Activated naive CD4-positive, alpha-beta T cell (primary cell): ENCODE data around the gene CACNA2D3.

Source experiments
- DNase-seq, 4 experiments: peaks; one replicate each; lab custom pipeline; 2025; lab: John Stamatoyannopoulos, UW

CACNA2D3 gene

GRCh38 chr3:54676087-54676486, 553.7 kb downstream of the CACNA2D3 start:
- DNase-seq, result no peak

GRCh38 chr3:54681706-54682105, 559.4 kb downstream of the CACNA2D3 start:
- DNase-seq, result no peak

DNA sequence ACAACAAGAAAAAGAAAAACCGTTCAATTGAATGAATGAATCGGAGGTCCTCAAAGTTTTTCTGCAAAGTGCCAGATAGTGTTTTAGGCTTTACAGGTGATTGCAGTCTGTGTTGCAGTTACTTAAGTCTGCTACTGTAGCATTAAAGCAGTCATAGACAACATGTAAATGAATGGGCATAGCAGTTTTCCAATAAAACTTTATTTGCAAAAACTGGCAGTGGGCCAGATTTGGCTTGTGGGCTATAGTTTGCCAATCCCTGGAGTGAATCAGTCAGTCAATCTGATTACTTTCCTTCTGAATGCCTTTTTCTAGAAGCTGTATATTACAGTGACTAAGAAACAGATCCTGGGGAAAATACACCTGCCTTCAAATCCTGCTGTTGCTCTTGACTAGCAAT, 562.9 kb downstream of the CACNA2D3 start:
- no peak for DNase-seq

DNA sequence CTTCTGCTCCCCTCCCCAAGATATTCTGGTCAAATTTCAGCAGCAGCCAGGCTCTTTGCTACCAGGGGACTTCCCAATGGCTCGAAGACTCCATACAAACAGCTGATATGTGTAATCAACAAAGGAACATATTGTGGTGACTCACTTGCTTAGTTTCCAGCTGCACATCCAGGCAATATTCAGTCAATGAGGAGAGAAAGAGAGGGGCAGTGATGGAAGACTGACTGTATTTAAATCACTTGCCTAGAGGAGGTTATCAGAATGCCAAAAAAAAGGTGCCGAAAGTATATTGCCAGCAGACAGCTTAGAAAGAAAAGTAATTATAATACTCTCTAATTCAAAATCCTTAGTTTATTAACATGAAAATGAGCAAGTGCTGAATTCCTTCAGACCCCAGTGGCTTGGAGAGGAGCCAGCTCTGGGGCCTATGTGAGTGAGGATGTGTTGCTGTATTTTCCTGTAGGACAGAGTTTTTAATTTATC, 569.0 kb downstream of the CACNA2D3 start:
- DNase-seq, result no peak

- no peak for DNase-seq
Measured at GRCh38 chr3:54696313-54696712, 574.0 kb downstream of the CACNA2D3 start.

DNA sequence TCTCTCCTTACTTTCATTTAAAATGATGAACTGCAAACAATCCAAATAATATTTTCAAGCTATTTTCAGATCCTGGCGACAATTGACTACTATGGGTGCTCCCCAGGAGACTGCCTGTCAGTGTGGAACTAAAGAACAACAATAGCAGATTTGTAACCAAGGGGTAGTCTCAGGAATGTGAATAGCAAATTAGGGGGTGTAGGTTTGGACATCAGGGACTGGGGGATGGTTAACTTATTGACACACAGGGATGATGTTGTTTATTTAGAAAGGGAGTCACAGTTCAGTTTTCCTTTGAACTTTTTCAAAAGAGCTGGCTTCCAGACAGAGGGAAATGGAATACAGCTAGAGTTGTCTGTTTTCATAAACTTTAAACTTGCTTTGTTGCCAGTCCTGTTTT, 575.7 kb downstream of the CACNA2D3 start:
- no peak for DNase-seq

DNA sequence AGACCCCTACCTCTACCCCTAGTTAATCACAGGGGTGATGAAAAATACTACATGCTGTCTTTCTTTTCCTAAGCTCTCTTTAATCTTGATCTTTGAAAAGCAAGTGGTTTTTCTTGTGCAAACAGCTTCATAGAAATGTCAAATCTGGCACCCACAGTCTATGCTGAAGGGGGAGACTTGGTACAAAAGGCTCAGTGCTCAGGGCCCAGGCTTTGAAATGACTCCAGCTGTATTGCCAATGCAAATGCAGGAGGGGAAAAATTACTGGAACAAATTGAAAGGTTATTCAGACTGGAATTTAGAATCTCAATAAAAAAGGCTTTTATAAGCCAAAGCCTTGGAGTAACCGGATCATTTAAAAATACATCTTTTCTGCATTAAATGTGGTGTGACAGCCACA, 581.6 kb downstream of the CACNA2D3 start:
- DNase-seq, result no peak

DNA sequence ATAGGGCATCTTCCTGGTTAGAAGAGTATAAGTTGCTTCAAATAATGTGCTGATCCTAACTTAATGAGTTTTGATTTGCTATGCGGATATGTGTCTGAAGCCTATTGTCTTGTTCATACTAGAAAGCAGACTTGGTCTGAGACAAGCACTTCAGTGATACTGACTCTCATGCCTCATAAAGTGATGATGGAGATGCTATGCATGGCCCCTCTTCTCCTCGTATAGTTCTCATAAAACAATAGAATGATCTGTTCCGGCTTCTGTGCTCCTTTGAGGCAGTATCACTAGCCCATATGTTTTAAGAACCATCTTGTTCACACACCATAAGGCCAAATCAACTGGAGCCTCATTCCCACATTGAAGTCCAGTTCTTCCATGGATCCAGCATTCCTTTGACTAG, 583.4 kb downstream of the CACNA2D3 start:
- no peak for DNase-seq

DNA sequence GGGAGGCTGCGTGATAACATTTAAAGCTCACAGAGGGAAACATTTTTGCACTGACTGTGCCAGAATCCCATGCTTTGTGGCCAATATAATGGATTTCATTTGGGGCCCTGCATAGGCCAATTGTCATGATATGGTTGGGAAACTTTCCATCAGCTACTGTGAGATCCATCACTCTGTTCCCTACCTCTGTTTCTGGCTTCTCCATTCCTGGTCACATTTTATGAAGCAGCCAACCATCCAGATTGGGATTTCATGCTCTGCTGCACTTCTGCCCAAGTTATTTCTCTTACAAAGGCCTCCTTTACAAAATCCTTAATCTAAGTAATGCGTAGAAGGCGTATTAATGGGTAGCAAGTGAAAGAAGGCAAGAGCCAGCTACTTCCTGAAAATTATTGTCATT, 584.4 kb downstream of the CACNA2D3 start:
- no peak for DNase-seq

- DNase-seq, result no peak
Measured at GRCh38 chr3:54709785-54710184, 587.4 kb downstream of the CACNA2D3 start.

DNA sequence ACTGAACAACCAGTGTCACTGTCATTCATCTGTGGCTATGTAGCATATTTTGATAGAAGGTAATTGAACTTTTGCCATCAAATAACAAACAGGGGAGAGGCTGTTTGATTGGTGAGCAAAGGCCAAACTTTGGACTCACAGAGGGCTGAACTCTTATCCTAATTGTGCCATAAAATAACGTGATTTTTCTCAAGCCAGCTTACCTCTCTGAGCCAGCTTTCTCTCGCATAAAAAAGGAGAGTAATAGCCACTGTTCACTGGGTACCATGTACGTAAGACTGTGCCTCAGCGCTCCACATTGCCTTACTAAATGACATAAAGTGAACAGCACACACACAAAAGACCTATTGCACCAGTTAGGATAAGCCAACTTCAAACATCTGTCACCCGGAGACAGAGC, 588.6 kb downstream of the CACNA2D3 start:
- no peak for DNase-seq

- no peak for DNase-seq
Measured at GRCh38 chr3:54712539-54712938, 590.2 kb downstream of the CACNA2D3 start.

DNA sequence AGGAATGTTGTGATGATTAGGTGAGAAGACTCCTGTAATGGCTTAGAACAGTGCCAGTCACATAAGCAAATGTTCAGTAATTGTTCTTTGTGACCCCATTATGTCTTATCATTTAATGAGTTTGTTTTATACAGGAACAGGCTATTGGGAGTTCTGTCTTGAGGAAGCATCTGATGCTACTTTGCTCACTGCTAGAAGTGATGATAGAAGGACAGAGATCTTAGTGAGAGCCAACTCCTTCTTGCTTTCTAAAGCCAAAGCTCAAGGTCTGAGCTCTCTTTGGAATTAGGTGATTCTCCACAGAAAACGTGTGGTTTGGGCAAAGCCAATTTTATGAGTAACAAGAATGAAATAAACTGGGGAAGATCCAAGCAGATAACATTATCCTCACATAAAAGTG, 590.7 kb downstream of the CACNA2D3 start:
- no peak for DNase-seq

DNA sequence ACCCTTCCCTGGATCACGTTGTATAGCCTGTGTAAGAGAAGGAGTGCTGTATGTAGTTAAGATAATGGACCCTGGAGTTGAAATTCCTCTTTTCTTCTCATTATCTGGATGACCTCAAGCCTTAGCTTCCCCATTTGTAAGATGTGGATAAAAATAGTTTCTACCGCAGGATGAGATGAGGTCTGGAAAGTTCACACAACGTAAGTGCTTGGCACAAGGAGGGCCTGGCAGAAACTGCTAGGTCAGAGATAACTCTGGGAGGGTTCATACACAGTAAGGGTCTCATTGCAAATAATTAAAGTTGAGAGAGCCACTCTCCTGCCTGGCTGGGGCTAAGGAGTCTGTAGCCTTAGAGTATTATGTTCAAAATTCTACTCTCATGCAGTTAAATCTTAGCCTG, 591.1 kb downstream of the CACNA2D3 start:
- no peak for DNase-seq

DNA sequence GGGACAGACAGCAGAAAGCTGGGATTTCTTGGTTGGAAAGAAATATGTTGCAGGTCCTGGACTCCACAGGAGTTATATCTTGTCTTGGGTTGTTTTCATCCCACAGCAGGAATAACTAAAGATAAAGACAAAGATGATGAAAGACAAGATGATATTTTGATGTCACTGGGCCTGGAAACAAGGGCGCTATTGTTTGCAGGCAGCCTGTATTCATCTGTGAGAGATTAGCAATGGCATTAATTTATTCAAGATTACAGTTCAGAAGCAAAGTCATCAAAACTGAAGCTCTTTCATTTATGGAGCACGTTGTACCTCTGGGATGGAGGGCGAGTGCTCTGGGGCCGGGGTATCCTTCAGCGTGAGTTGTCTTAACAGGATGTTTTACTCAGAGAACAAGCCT, 591.7 kb downstream of the CACNA2D3 start:
- DNase-seq, result no peak

- no peak for DNase-seq
Measured at GRCh38 chr3:54717506-54717905, 595.2 kb downstream of the CACNA2D3 start.

GRCh38 chr3:54719914-54720313, 597.6 kb downstream of the CACNA2D3 start:
- DNase-seq, result no peak

DNA sequence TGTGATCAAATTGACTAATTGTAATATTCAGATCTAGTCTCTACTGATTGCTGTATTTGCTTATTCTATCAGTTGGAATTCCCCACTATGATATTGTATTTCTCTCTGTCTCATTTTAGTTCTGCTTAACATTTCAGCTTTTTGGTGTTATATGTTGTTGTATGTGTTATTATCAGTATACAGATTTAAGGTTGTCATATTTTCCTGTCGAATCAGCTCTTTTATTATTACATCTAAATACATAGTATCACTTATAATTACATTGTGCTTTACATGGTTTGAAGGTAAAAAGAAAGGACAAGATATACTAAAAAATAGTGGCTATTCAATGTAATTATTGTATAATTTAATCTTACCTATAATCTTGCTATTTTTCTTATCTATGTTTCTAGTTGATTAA, 598.3 kb downstream of the CACNA2D3 start:
- DNase-seq, result no peak

GRCh38 chr3:54731732-54732445, 609.5 kb downstream of the CACNA2D3 start:
- DNase-seq, result no peak

DNA sequence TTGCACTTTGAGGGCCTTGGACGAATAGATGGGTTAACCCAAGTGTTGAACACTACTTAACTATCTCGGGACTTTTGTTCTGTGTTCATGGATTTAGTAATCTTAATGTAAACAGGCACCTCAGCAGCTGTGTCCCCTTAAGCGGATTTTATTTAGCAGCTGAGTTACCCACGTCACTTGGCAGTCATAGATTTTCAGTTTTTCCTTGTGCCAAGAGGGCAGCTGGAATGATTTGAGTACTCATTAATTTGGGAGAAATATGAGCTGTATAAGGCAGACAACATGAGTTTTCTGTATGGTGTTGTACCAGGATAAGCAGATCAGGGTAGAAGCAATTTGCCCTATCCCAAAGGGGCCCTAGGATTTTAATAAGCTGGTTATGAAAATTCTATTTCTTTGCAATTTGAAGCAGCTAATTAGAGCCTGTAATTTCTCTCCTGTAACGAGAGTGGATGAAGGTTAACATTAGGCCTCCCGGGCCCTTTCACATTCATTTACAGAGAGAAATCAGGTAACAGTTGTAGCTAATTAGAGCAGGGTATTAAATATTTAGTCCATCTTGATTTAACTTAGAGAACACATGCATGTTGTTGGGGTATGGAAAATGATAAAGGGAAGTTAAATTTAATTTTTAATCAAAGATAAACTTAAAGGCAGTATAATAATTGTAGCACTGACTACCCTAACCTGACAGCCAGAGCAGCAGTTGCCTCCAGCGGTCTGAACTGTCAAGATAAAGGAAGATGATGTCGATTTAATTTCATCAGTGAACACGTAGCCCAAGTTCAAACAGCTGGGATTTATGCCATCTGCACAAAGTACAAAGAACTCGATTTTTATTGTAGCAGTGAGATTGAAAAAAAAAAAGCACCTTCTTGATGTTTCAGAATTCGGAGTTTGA, 611.0 kb downstream of the CACNA2D3 start:
- no peak for DNase-seq

GRCh38 chr3:54736459-54736858, 614.1 kb downstream of the CACNA2D3 start:
- DNase-seq, result no peak

GRCh38 chr3:54743755-54744154, 621.4 kb downstream of the CACNA2D3 start:
- no peak for DNase-seq

DNA sequence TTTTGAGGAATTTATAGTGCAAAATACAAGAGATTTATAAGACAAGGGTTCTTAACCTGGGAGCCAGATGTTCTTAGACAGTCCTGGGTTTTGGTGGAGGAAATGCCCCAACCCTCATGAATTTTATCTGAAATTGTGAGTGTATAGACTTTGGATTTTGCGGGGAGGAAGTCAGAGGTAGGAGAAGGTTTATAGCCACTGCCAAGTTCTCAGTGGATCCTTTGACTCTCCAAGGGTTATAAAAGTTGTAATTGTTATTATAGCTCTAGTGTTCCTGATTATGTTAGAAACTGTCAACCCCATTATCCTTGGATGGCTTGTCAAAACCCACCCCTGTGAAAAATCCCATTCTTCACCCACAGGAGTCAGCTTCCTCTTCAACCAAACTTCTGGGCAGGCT, 621.9 kb downstream of the CACNA2D3 start:
- DNase-seq, result no peak
